Neural cell (in vitro differentiated cells): Measurements from ENCODE around the gene HIBADH. TPM values are rescaled to one million over a fixed set of nuclear protein-coding genes. Genes with fewer than 3 reads are reported as not detected.

Source experiments
- H2AFZ ChIP-seq: fragments of 200-600, 300-800 bp; sonication (generic), shearing (Covaris generic); 2 replicates; pipeline ENCODE4 v1.6.0; 2014; ENCODE audit warnings: low read depth, mild to moderate bottlenecking, antibody characterized with exemption, low read length, moderate library complexity
- H3F3A ChIP-seq: fragments of 200-600 bp; shearing (Covaris generic); 2 replicates; pipeline ENCODE4 v1.6.1; 2016; ENCODE audit warnings: mild to moderate bottlenecking, moderate library complexity, mixed read lengths, antibody characterized with exemption, low read length; ENCODE audit not compliant: insufficient read depth, poor library complexity, severe bottlenecking
- H3K27ac ChIP-seq: fragments of 200-600, 300-800 bp; sonication (generic), shearing (Covaris generic); 2 replicates; pipeline ENCODE4 v1.5.1; 2014; ENCODE audit warnings: mild to moderate bottlenecking, low read length, moderate library complexity
- H3K27me3 ChIP-seq: fragments of 300-800, 200-600 bp; sonication (generic), shearing (Covaris generic); 2 replicates; pipeline ENCODE4 v1.6.0; 2014; ENCODE audit warnings: mild to moderate bottlenecking, low read depth, low read length, moderate library complexity; ENCODE audit not compliant: insufficient read depth
- H3K36me3 ChIP-seq: fragments of 300-800, 200-600 bp; sonication (generic), shearing (Covaris generic); 2 replicates; pipeline ENCODE4 v1.5.1; 2014; ENCODE audit warnings: mild to moderate bottlenecking, antibody characterized with exemption, low read length, moderate library complexity; ENCODE audit not compliant: insufficient read depth
- H3K4me2 ChIP-seq: fragments of 300-800, 200-600 bp; sonication (generic), shearing (Covaris generic); 2 replicates; pipeline ENCODE4 v1.6.0; 2014; ENCODE audit warnings: mild to moderate bottlenecking, low read length
- H3K4me3 ChIP-seq: fragments of 300-800, 200-600 bp; sonication (generic), shearing (Covaris generic); 2 replicates; pipeline ENCODE4 v1.5.1; 2014; ENCODE audit warnings: mild to moderate bottlenecking, low read length, moderate library complexity
- H3K79me2 ChIP-seq: fragments of 200-600 bp; shearing (Covaris generic); replicated peaks from 2 replicates; pipeline ENCODE4 v1.6.0; 2014; ENCODE audit warnings: mild to moderate bottlenecking, low read length, moderate library complexity; ENCODE audit not compliant: insufficient read depth
- H3K9ac ChIP-seq: fragments of 300-800, 200-600 bp; sonication (generic), shearing (Covaris generic); 2 replicates; pipeline ENCODE4 v1.6.1; 2016; ENCODE audit warnings: mild to moderate bottlenecking, low read length, mixed read lengths
- H3K9me2 ChIP-seq: fragments of 200-600 bp; shearing (Covaris generic); 2 replicates; pipeline ENCODE4 v1.6.1; 2016; ENCODE audit warnings: mild to moderate bottlenecking, low read length, mixed read lengths; ENCODE audit not compliant: insufficient read depth
- H3K9me3 ChIP-seq: fragments of 200-600, 300-800 bp; sonication (generic), shearing (Covaris generic); 2 replicates; pipeline ENCODE4 v1.6.1; 2016; ENCODE audit warnings: mild to moderate bottlenecking, mixed run types, low read length, moderate library complexity, mixed read lengths
- H4K20me1 ChIP-seq: fragments of 200-600 bp; shearing (Covaris generic); 2 replicates; pipeline ENCODE4 v1.6.1; 2016; ENCODE audit warnings: mild to moderate bottlenecking, mixed run types; ENCODE audit not compliant: insufficient read depth
- CTCF ChIP-seq: fragments of 450-650 bp; IDR thresholded peaks from 2 replicates; pipeline ENCODE4 v1.5.1; 2014; ENCODE audit warnings: antibody characterized with exemption, mild to moderate bottlenecking, moderate library complexity; ENCODE audit not compliant: poor library complexity, severe bottlenecking
- EP300 ChIP-seq: fragments of 450-650 bp; conservative IDR thresholded peaks from 2 replicates; pipeline ENCODE4 v1.6.1; 2014; ENCODE audit warnings: antibody characterized with exemption, mild to moderate bottlenecking, moderate library complexity; ENCODE audit not compliant: poor library complexity, severe bottlenecking
- EZH2 ChIP-seq: fragments of 200-600, 300-800 bp; shearing (Covaris generic), sonication (generic); IDR thresholded peaks from 2 replicates; pipeline ENCODE4 v1.6.1; 2014; ENCODE audit warnings: antibody characterized with exemption, low read length, borderline replicate concordance, mild to moderate bottlenecking; ENCODE audit not compliant: insufficient read depth, poor library complexity, severe bottlenecking
- MXI1 ChIP-seq: fragments of 450-650 bp; conservative IDR thresholded peaks from 2 replicates; pipeline ENCODE4 v1.6.1; 2014; ENCODE audit warnings: antibody characterized with exemption, mild to moderate bottlenecking; ENCODE audit not compliant: poor library complexity, severe bottlenecking
- POLR2AphosphoS5 ChIP-seq: IDR thresholded peaks from 2 replicates; pipeline ENCODE4 v1.6.1; 2012
- RAD21 ChIP-seq: fragments of 450-650 bp; conservative IDR thresholded peaks from 2 replicates; pipeline ENCODE4 v1.6.1; 2014; ENCODE audit warnings: antibody characterized with exemption, mild to moderate bottlenecking, moderate library complexity
- TAF1 ChIP-seq: IDR thresholded peaks from 2 replicates; pipeline ENCODE4 v1.6.1; 2012; ENCODE audit warnings: low read depth
- polyA plus RNA-seq: library from polyadenylated mRNA; depleted of rRNA; stranded (reverse); fragments of >200 nt; gene quantifications from 2 replicates; pipeline ENCODE4 v1.2.3, GENCODE V29; 2014
- TF ChIP-seq, protein P1 (sequence below): IDR thresholded peaks from 2 replicates; pipeline ENCODE4 v1.6.1; 2012; ENCODE audit warnings: borderline replicate concordance

HIBADH gene
- polyA plus RNA-seq, 1 donor from 2014 or later: 14.4 TPM

DNA sequence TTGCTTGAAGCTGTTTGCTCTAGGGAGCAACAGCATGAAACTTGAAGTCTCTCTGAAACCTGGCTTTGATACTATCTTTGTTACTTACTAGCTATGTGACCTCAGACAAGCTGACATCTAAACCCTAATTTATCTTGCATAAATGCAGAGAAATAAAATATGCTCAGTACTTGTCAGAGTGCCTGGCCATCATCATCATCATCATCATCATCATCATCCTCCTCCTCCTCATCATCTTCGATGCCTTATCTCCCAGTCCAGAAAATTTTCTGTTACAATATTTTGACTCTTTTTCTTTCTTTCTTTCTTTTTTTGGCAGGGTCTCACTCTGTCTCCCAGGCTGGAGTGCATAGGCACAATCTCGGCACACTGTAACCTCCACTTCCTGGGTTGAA, 42.5 kb upstream of the HIBADH start:
- H3K4me2 ChIP-seq: no peak overlapping the region
- no peak overlapping the region for H2AFZ ChIP-seq
- no peaks in the 10 kb centered on the region for H3K36me3 ChIP-seq
- H3K79me2 ChIP-seq: no peaks in the 10 kb centered on the region
- no peaks in the 10 kb centered on the region for H3K9me3 ChIP-seq
- H3K9ac ChIP-seq: no peak overlapping the region
- H4K20me1 ChIP-seq: no peaks in the 10 kb centered on the region
- TF ChIP-seq RAD21 (no peak), EP300 (no peak), POLR2AphosphoS5 (no peak), CTCF (no peak), MXI1 (no peak), EZH2 (no peak), TAF1 (no peak)
- TF ChIP-seq, protein P1, sequence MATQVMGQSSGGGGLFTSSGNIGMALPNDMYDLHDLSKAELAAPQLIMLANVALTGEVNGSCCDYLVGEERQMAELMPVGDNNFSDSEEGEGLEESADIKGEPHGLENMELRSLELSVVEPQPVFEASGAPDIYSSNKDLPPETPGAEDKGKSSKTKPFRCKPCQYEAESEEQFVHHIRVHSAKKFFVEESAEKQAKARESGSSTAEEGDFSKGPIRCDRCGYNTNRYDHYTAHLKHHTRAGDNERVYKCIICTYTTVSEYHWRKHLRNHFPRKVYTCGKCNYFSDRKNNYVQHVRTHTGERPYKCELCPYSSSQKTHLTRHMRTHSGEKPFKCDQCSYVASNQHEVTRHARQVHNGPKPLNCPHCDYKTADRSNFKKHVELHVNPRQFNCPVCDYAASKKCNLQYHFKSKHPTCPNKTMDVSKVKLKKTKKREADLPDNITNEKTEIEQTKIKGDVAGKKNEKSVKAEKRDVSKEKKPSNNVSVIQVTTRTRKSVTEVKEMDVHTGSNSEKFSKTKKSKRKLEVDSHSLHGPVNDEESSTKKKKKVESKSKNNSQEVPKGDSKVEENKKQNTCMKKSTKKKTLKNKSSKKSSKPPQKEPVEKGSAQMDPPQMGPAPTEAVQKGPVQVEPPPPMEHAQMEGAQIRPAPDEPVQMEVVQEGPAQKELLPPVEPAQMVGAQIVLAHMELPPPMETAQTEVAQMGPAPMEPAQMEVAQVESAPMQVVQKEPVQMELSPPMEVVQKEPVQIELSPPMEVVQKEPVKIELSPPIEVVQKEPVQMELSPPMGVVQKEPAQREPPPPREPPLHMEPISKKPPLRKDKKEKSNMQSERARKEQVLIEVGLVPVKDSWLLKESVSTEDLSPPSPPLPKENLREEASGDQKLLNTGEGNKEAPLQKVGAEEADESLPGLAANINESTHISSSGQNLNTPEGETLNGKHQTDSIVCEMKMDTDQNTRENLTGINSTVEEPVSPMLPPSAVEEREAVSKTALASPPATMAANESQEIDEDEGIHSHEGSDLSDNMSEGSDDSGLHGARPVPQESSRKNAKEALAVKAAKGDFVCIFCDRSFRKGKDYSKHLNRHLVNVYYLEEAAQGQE: no peak
- no peaks in the 10 kb centered on the region for H3K27me3 ChIP-seq
- no peaks in the 10 kb centered on the region for H3F3A ChIP-seq
- H3K27ac ChIP-seq: no peak overlapping the region
- H3K9me2 ChIP-seq: no peaks in the 10 kb centered on the region
- H3K4me3 ChIP-seq: no peak overlapping the region

- Histone ChIP-seq H3K79me2 (no peaks in the 10 kb centered on the region), H3K27me3 (no peaks in the 10 kb centered on the region), H3K9me2 (no peaks in the 10 kb centered on the region), H3F3A (no peaks in the 10 kb centered on the region), H3K9me3 (no peaks in the 10 kb centered on the region), H3K27ac (no peak overlapping the region), H3K9ac (no peak overlapping the region), H4K20me1 (no peaks in the 10 kb centered on the region), H3K4me2 (no peak overlapping the region), H3K4me3 (no peak overlapping the region), H2AFZ (no peak overlapping the region), H3K36me3 (no peaks in the 10 kb centered on the region)
- no peak for TF ChIP-seq RAD21
These were observed 41.9 kb upstream of the HIBADH start for GRCh38 chr7:27704422-27705199.

GRCh38 chr7:27703181-27703580, 40.5 kb upstream of the HIBADH start:
- no peak overlapping the region for H3K4me2 ChIP-seq
- no peak for TF ChIP-seq EZH2
- no peak for TF ChIP-seq EP300
- H3F3A ChIP-seq: no peaks in the 10 kb centered on the region
- no peaks in the 10 kb centered on the region for H3K9me3 ChIP-seq
- no peaks in the 10 kb centered on the region for H4K20me1 ChIP-seq
- H2AFZ ChIP-seq: no peak overlapping the region
- no peaks in the 10 kb centered on the region for H3K27me3 ChIP-seq
- H3K79me2 ChIP-seq: no peaks in the 10 kb centered on the region
- no peak overlapping the region for H3K9ac ChIP-seq
- H3K27ac ChIP-seq: no peak overlapping the region
- H3K9me2 ChIP-seq: no peaks in the 10 kb centered on the region
- H3K36me3 ChIP-seq: no peaks in the 10 kb centered on the region
- H3K4me3 ChIP-seq: no peak overlapping the region
